Activated CD8-positive, alpha-beta memory T cell treated with anti-CD3 and anti-CD28 coated beads, Interleukin-2, amount 10 ng/mL, durations not matched to agents 7 days and 5 days (primary cell): ENCODE measurements around the gene STAT6. TPM values are rescaled to one million over a fixed set of nuclear protein-coding genes. Genes with fewer than 3 reads are reported as not detected.

Source experiments
- ATAC-seq: fragments of 150-1000 bp; cut with Tn5 transposase; one replicate; pipeline ENCODE4 v1.10.0; 2021; ENCODE audit warnings: moderate library complexity
- CTCF ChIA-PET: fragments of 350-600 bp; sonication (Branson Sonifier 250); formaldehyde crosslinking; loops from one replicate; lab custom pipeline; 2021; ENCODE audit warnings: antibody characterized with exemption; lab: Charles Lee
- DNase-seq: peaks from one replicate; pipeline ENCODE4 v3.0.0-alpha.2; 2020
- H3K27ac Mint-ChIP-seq: one replicate; pipeline ENCODE4 v1.8.0; 2021; ENCODE audit warnings: mild to moderate bottlenecking, mixed read lengths
- H3K27me3 Mint-ChIP-seq: one replicate; pipeline ENCODE4 v1.8.0; 2021; ENCODE audit warnings: mixed read lengths
- H3K36me3 Mint-ChIP-seq: one replicate; pipeline ENCODE4 v1.8.0; 2021; ENCODE audit warnings: mild to moderate bottlenecking, mixed read lengths
- H3K4me1 Mint-ChIP-seq: one replicate; pipeline ENCODE4 v1.8.0; 2021; ENCODE audit warnings: mixed read lengths
- H3K4me3 Mint-ChIP-seq: one replicate; pipeline ENCODE4 v1.8.0; 2021; ENCODE audit warnings: mild to moderate bottlenecking, moderate library complexity, mixed read lengths
- H3K9me3 Mint-ChIP-seq: one replicate; pipeline ENCODE4 v1.8.0; 2022; ENCODE audit warnings: low read depth, mixed read lengths
- total RNA-seq, 2 experiments: library from RNA; stranded (reverse); gene quantifications; one replicate each; pipeline ENCODE4 v1.2.3, GENCODE V29; 2021

Gene STAT6
- total RNA-seq, 2 experiments from 2014 or later = 99.1 to 104 TPM

DNA sequence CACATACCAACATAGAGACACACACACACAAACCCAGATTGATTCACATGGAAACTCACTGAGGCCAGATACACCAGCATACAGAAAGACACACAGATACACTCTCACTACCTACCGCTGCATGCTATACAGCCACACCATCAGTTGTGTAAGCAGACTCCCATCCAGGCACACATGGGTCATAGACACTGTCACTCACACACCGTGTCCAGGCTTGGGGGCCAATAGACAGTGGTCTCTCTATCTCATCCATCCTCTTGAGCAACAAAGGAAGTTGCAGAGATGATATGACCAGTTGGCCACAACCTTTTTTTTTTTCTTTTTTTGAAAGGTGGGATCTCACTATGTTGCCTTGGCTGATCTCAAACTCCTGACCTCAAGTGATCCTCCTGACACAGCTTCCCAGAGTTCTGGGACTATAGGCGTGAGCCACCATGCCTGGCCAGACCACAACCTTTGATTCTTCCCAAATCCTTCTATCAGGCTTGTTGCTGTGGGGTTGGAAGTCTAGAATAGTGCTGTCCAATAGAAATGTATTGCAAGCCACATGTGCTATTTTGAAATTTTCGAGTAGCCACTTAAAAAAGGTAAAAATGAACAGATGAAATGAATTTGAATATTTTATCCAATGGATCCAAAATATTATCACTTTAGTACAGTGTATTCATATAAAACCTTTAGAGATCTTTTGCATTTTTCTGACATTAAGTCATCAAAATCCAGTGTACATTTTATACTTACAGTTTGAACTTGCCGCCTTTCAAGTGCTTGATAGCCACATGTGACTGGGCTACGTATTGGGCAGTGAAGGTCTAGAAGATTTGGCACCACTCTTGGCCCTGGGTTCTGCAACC lies 28.9 kb upstream of the STAT6 start:
- no peaks in the 10 kb centered on the region for H3K9me3 Mint-ChIP-seq
- CTCF ChIA-PET = interaction anchor here (3.7 kb wide), 1 partner anchor 16 kb away, joined by 15 read pairs; no protein-coding TSS in a partner anchor
- H3K27me3 Mint-ChIP-seq = no peaks in the 10 kb centered on the region
- no peaks in the 10 kb centered on the region for H3K4me1 Mint-ChIP-seq
- H3K4me3 Mint-ChIP-seq = no peak overlapping the region
- ATAC-seq = no peak
- DNase-seq = no peak
- no peak overlapping the region for H3K27ac Mint-ChIP-seq
- no peaks in the 10 kb centered on the region for H3K36me3 Mint-ChIP-seq

GRCh38 chr12:57138526-57139272 lies 27.5 kb upstream of the STAT6 start:
- Mint-ChIP-seq H3K27ac (no peak overlapping the region), H3K9me3 (no peaks in the 10 kb centered on the region), H3K27me3 (no peaks in the 10 kb centered on the region), H3K4me1 (no peaks in the 10 kb centered on the region), H3K4me3 (no peak overlapping the region), H3K36me3 (no peaks in the 10 kb centered on the region)
- ATAC-seq = no peak
- CTCF ChIA-PET = interaction anchor here (0.8 to 1.0 kb wide), 2 partner anchors 26 to 75 kb away, joined by 3 read pairs; no protein-coding TSS in a partner anchor
- no peak for DNase-seq

- no peaks in the 10 kb centered on the region for H3K4me1 Mint-ChIP-seq
- H3K27me3 Mint-ChIP-seq = peaks cover 21% of the 10 kb centered on the region
- no peak for ATAC-seq
- CTCF ChIA-PET = interaction anchor here (1.7 kb wide), 1 partner anchor 11 kb away, joined by 4 read pairs; no protein-coding TSS in a partner anchor
- no peak overlapping the region for H3K27ac Mint-ChIP-seq
- no peaks in the 10 kb centered on the region for H3K9me3 Mint-ChIP-seq
- no peak for DNase-seq
- H3K36me3 Mint-ChIP-seq = no peaks in the 10 kb centered on the region
- no peak overlapping the region for H3K4me3 Mint-ChIP-seq
These were observed 24.6 kb upstream of the STAT6 start for GRCh38 chr12:57135527-57136326.

DNA sequence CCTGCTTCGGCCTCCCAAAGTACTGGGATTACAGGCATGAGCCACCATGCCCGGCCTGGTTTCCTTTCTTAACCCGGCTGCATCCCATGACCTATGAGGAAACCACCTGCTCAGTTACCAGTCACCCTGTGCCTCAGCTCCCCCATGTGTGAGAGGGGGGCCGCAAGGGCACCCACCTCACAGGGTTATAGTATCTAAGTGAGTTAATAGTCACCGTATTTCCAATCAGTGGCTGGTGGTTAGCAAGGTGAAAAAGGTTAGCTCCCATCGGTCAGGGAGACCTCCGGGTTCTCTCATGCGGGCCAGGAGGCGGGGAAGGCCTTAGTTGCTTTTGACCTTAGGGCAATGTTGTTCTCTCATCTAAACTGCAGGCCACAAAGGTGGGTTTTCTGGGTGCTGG lies 23.8 kb upstream of the STAT6 start:
- Mint-ChIP-seq H3K4me1 (no peaks in the 10 kb centered on the region), H3K4me3 (no peak overlapping the region), H3K27me3 (peaks cover 28% of the 10 kb centered on the region), H3K27ac (no peak overlapping the region), H3K9me3 (no peaks in the 10 kb centered on the region), H3K36me3 (no peaks in the 10 kb centered on the region)
- ATAC-seq (no peak), DNase-seq (no peak)
- CTCF ChIA-PET = no interaction called here

DNA sequence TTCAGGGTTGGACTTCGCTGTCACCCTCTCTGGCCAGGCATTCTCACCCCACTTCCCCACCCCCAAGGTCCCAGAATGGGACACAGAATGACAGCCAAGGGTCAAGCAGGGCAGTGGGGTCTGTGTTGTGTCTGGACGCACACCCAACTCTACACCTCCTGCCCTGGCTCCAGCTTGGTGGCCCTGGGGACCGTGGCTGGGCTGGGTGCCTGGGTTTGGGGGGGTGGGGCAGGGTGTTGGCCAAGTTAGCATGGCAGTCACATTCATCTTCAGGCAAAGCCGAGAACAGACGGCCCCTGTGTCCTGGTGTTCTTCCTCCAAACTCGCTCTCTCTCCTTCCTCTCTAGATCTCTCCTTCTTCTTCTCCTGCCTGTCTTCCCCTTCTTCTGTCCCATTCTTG lies 22.8 kb upstream of the STAT6 start:
- ATAC-seq (no peak), DNase-seq (no peak)
- H3K4me3 Mint-ChIP-seq = no peak overlapping the region
- no peak overlapping the region for H3K27ac Mint-ChIP-seq
- no peaks in the 10 kb centered on the region for H3K36me3 Mint-ChIP-seq
- no peaks in the 10 kb centered on the region for H3K4me1 Mint-ChIP-seq
- H3K27me3 Mint-ChIP-seq = peaks cover 33% of the 10 kb centered on the region
- CTCF ChIA-PET = no interaction called here
- H3K9me3 Mint-ChIP-seq = no peaks in the 10 kb centered on the region

GRCh38 chr12:57133013-57133569 lies 21.9 kb upstream of the STAT6 start:
- Mint-ChIP-seq H3K27ac (no peak overlapping the region), H3K4me1 (no peaks in the 10 kb centered on the region), H3K27me3 (peaks cover 33% of the 10 kb centered on the region), H3K36me3 (no peaks in the 10 kb centered on the region), H3K4me3 (no peak overlapping the region), H3K9me3 (no peaks in the 10 kb centered on the region)
- DNase-seq (no peak), ATAC-seq (no peak)
- CTCF ChIA-PET = interaction anchor here (0.7 to 1.5 kb wide), 2 partner anchors 40 to 64 kb away, joined by 3 read pairs; no protein-coding TSS in a partner anchor

DNA sequence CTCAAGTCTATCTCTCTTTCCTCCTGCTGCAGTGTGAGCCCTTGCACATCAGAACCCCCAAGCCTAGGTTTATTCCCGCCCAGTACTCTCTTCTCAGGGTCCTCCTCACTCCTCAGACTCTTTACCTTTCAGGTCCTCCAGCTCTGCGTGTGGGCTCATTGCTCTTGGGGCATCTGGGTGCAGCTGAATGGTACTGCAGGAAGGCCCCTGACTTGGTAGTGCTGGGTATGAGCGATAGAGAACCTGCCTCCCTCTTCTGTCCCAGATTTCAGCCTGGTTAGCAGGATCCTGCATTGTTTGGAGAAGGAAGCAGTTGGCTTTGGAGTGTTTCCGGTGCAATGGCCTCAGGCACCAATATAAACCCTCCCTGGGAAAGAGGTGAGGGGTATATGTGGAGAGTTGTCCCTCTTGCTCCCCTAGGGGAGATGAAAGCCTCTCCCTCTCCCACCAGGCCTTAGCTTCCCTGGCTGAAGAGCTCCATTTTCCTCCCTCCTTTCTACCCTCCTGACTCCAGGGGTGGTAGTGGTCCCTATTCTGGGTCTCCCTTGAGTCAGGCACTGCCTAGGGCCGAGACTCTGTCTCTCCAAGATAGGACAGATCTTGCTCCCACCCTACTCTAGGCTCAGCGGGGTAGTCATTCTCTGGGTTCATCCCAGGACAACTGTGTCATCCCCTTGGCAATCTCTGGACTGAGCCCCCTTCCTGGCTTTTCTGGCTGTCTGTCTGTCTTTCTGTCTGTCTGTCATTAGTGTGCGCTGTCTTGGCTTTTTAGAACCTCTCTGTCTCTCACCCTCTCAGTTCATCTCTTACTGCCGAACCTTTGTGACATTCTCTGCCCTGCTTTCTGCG lies 21.0 kb upstream of the STAT6 start:
- DNase-seq (no peak), ATAC-seq (no peak)
- Mint-ChIP-seq H3K36me3 (no peaks in the 10 kb centered on the region), H3K4me1 (peaks cover under 1% of the 10 kb centered on the region), H3K4me3 (no peak overlapping the region), H3K9me3 (no peaks in the 10 kb centered on the region), H3K27ac (no peak overlapping the region), H3K27me3 (peaks cover 36% of the 10 kb centered on the region)
- CTCF ChIA-PET = interaction anchor here (1.5 kb wide), 1 partner anchor 41 kb away, joined by 3 read pairs; no protein-coding TSS in a partner anchor

GRCh38 chr12:57130941-57131340 lies 19.8 kb upstream of the STAT6 start:
- CTCF ChIA-PET = interaction anchor here (1.0 to 5.7 kb wide), 2 partner anchors 44 to 52 kb away, joined by 3 to 31 read pairs; no protein-coding TSS in a partner anchor
- H3K4me3 Mint-ChIP-seq = no peak overlapping the region

GRCh38 chr12:57129889-57130288 lies 18.7 kb upstream of the STAT6 start:
- DNase-seq = no peak
- no peaks in the 10 kb centered on the region for H3K9me3 Mint-ChIP-seq
- H3K4me1 Mint-ChIP-seq = peaks cover 2% of the 10 kb centered on the region
- no peaks in the 10 kb centered on the region for H3K36me3 Mint-ChIP-seq
- CTCF ChIA-PET = interaction anchor here (0.9 to 5.7 kb wide), 4 partner anchors 8 to 61 kb away, joined by 3 to 31 read pairs (median 4); no protein-coding TSS in a partner anchor
- H3K27me3 Mint-ChIP-seq = peaks cover 52% of the 10 kb centered on the region
- ATAC-seq = no peak
- no peak overlapping the region for H3K27ac Mint-ChIP-seq
- H3K4me3 Mint-ChIP-seq = peak overlapping the region; percentile 13

More at GRCh38 chr12:57130941-57131340, 19.8 kb upstream of the STAT6 start:
- peaks cover 2% of the 10 kb centered on the region for H3K4me1 Mint-ChIP-seq
- no peak for DNase-seq
- no peaks in the 10 kb centered on the region for H3K9me3 Mint-ChIP-seq
- H3K27ac Mint-ChIP-seq = no peak overlapping the region
- ATAC-seq = no peak
- peaks cover 48% of the 10 kb centered on the region for H3K27me3 Mint-ChIP-seq
- no peaks in the 10 kb centered on the region for H3K36me3 Mint-ChIP-seq

GRCh38 chr12:57129321-57129842 lies 18.2 kb upstream of the STAT6 start:
- no peaks in the 10 kb centered on the region for H3K36me3 Mint-ChIP-seq
- no peak overlapping the region for H3K27ac Mint-ChIP-seq
- H3K27me3 Mint-ChIP-seq = peaks cover 57% of the 10 kb centered on the region
- peak overlapping the region; percentile 13 for H3K4me3 Mint-ChIP-seq
- CTCF ChIA-PET = interaction anchor here (0.9 to 7.8 kb wide), 6 partner anchors 8 to 111 kb away, joined by 3 to 72 read pairs (median 5); a partner anchor contains a TSS
- no peak for ATAC-seq
- no peaks in the 10 kb centered on the region for H3K9me3 Mint-ChIP-seq
- peaks cover 2% of the 10 kb centered on the region for H3K4me1 Mint-ChIP-seq
- DNase-seq = no peak

DNA sequence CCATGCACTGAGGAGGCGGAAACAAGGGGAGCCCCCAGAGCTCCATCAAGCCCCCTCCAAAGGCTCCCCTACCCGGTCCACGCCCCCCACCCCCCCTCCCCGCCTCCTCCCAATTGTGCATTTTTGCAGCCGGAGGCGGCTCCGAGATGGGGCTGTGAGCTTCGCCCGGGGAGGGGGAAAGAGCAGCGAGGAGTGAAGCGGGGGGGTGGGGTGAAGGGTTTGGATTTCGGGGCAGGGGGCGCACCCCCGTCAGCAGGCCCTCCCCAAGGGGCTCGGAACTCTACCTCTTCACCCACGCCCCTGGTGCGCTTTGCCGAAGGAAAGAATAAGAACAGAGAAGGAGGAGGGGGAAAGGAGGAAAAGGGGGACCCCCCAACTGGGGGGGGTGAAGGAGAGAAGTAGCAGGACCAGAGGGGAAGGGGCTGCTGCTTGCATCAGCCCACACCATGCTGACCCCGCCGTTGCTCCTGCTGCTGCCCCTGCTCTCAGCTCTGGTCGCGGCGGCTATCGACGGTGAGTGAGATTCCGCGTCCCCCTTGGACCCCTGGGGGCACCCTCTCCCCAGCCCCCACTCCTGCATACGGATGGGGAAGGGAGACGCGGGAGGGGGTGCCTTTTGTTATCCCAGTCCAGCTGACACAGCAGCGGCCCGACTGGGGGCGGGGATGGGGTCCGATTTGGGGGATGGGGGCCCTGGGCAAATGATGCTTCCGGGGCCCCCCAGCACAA lies 17.5 kb upstream of the STAT6 start:
- CTCF ChIA-PET = interaction anchor here (0.7 to 7.8 kb wide), 10 partner anchors 7 to 159 kb away, joined by 3 to 88 read pairs (median 4); partner anchors contain the start of gene STAT6
- peak overlapping the region; percentile 64 for H3K4me3 Mint-ChIP-seq

More for the DNA sequence above, 17.5 kb upstream of the STAT6 start:
- ATAC-seq = no peak
- Mint-ChIP-seq H3K4me1 (peaks cover 4% of the 10 kb centered on the region), H3K27ac (no peak overlapping the region), H3K9me3 (peaks cover 4% of the 10 kb centered on the region), H3K36me3 (peaks cover 3% of the 10 kb centered on the region), H3K27me3 (peaks cover 62% of the 10 kb centered on the region)
- no peak for DNase-seq
